ENCODE data around the gene MED22. TPM values are rescaled to one million over a fixed set of nuclear protein-coding genes. Genes with fewer than 3 reads are reported as not detected.

MED22 gene
- total RNA-seq, 1 experiment from 2014 or later = 18.6 TPM

- TF ChIP-seq ZBTB33 (IDR thresholded peaks at IDR 0.05; ENCODE audit: extremely low read depth, insufficient replicate concordance, low read length) = no peak
- no peak for TF ChIP-seq CTCF (IDR thresholded peaks at IDR 0.05 in 2 of 3, conservative IDR thresholded peaks at IDR 0.05 in 1 of 3; ENCODE audit: borderline replicate concordance in 1 of 3, insufficient read depth in 1 of 3, low read depth in 2 of 3, low read length in 2 of 3)
- TF ChIP-seq ZFX (IDR thresholded peaks at IDR 0.05) = no peak
- no peak for TF ChIP-seq ATF3 (IDR thresholded peaks at IDR 0.05)
- TF ChIP-seq SP1 (IDR thresholded peaks at IDR 0.05; ENCODE audit: low read depth) = no peak
- TF ChIP-seq FOSL1 (IDR thresholded peaks at IDR 0.05; ENCODE audit: low read depth) = no peak
Measured at GRCh38 chr9:133334161-133334560, 13.8 kb downstream of the MED22 start (continued).

DNA sequence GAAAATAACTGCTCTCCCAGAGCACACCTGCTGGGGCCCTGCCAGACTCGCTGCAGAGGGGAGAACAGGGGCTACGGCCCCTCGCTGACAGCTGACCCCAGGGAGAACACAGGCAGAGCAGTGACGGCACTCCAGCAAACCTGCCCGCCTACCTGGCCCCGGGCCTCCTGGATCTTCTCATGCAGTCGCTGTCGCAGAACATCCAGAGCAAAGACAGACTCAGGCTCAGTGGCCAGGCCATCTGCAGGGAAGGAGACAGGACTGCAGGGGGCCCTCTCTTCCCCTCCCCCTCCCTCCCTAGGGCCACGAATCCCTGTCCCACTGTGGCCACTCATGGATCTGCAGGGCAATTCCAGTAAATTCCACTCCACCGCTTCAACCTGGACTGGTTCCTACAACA is 14.4 kb downstream of the MED22 start:
- CTCF ChIA-PET = interaction anchor here (2.1 kb wide), 1 partner anchor 148 kb away, joined by 7 read pairs; no protein-coding TSS in a partner anchor
- peak overlapping the region; percentile 21; the same call in 1 of the 2 replicates for H3K27ac ChIP-seq (ENCODE audit: low read depth, low read length)

More for the DNA sequence above, 14.4 kb downstream of the MED22 start:
- no peak overlapping the region for H3K4me2 ChIP-seq (ENCODE audit: low read length)
- peaks cover 44% of the 10 kb centered on the region for H3K79me2 ChIP-seq (ENCODE audit: insufficient read depth, low read length)
- H3K27me3 ChIP-seq (ENCODE audit: insufficient read depth, low read length) = no peaks in the 10 kb centered on the region
- ChIA-PET RAD21 (ENCODE audit: low non-redundant PET in 1 of 2, low total read pairs in 2 of 2, uncharacterized antibody in 2 of 2, unreplicated experiment in 2 of 2) (no interaction called here), POLR2A (no interaction called here)
- DNase-seq (ENCODE audit: low read depth, low spot score) (no peak), ATAC-seq (no peak)
- H3K9me3 ChIP-seq (ENCODE audit: control insufficient read depth in 1 of 2, insufficient read depth in 1 of 2, low read depth in 1 of 2, low read length in 2 of 2) = no peaks in the 10 kb centered on the region
- peaks cover 34 to 42% of the 10 kb centered on the region in 2 experiments; a peak in 3 of 4 replicates for H3K36me3 ChIP-seq (ENCODE audit: control insufficient read depth in 1 of 2, insufficient read depth in 2 of 2, low read length in 2 of 2)
- TF ChIP-seq CTCF (IDR thresholded peaks at IDR 0.05 in 2 of 3, conservative IDR thresholded peaks at IDR 0.05 in 1 of 3; ENCODE audit: borderline replicate concordance in 1 of 3, insufficient read depth in 1 of 3, low read depth in 2 of 3, low read length in 2 of 3) (peak in 2 of 3 experiments; percentile 18 to 33; a peak in 2 of 6 replicates), EZH2phosphoT487 (IDR thresholded peaks at IDR 0.05; ENCODE audit: borderline replicate concordance) (no peak), RAD21 (IDR thresholded peaks at IDR 0.05; ENCODE audit: low read depth) (no peak)
- intact Hi-C loops (cut with micrococcal nuclease) = no loop called here
- BruUV-seq (replicated peaks) = no TSS peak
- peaks cover 12 to 32% of the 10 kb centered on the region in 2 experiments for H3K4me1 ChIP-seq (ENCODE audit: control insufficient read depth in 1 of 2, insufficient read depth in 2 of 2, low read length in 2 of 2)
- no peaks in the 10 kb centered on the region; the same call in 1 of the 2 replicates for H4K20me1 ChIP-seq (ENCODE audit: insufficient read depth)
- no peaks in the 10 kb centered on the region for H3K9me2 ChIP-seq (ENCODE audit: insufficient read depth)
- H2AFZ ChIP-seq (ENCODE audit: low read depth, low read length, poor library complexity, severe bottlenecking) = no peak overlapping the region
- no peak overlapping the region for H3K9ac ChIP-seq (ENCODE audit: low read length)
- no peak overlapping the region for H3K4me3 ChIP-seq (replicated peaks in 1 of 2; ENCODE audit: low read depth in 1 of 2, low read length in 2 of 2)
